ENCODE results near the gene ADAMTS2.

DNA sequence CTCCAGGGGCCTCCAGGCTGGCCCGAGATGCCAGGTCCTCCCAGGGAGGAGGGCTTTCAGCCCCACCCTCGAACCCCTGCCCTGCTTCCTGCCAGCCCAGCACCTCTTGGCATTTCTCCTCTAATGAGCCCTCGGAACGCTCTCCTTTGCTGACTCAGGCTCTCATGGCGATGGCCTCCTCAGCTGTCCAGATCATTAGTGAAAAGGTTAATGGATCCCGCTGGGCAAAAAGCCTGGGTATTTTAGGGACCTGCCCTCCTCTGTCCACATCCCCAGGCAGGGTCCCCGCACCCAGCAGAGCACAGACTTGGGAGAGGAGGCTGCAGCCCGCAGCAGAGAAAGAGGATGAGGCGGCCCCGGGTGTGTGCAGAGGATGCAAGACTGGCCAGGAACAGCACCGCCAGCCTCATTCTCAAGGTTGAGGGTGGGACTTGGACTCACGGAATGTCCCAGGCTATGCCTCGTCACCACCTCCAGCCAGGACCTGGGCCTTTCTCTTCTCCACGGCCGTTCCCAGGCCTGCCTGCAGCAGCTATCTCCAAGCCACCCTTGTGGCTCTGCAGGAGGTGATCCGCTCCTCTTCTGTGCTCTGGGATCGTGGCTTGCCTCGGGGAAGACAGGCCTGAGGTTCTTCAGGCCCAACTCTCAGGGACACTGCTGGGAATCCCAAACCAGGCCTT lies 23.0 kb upstream of the ADAMTS2 start:
- TF ChIP-seq, protein P1, sequence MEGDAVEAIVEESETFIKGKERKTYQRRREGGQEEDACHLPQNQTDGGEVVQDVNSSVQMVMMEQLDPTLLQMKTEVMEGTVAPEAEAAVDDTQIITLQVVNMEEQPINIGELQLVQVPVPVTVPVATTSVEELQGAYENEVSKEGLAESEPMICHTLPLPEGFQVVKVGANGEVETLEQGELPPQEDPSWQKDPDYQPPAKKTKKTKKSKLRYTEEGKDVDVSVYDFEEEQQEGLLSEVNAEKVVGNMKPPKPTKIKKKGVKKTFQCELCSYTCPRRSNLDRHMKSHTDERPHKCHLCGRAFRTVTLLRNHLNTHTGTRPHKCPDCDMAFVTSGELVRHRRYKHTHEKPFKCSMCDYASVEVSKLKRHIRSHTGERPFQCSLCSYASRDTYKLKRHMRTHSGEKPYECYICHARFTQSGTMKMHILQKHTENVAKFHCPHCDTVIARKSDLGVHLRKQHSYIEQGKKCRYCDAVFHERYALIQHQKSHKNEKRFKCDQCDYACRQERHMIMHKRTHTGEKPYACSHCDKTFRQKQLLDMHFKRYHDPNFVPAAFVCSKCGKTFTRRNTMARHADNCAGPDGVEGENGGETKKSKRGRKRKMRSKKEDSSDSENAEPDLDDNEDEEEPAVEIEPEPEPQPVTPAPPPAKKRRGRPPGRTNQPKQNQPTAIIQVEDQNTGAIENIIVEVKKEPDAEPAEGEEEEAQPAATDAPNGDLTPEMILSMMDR (IDR thresholded peaks at IDR 0.05) = no peak
- no peak for TF ChIP-seq POLR2A (IDR thresholded peaks at IDR 0.05)
